Measurements from ENCODE around the gene NOSTRIN. TPM values are rescaled to one million over a fixed set of nuclear protein-coding genes. Genes with fewer than 3 reads are reported as not detected.
"Not testable (repeated sequence)": the region's sequence is repeated elsewhere in the genome, so short reads cannot be mapped to it uniquely, and the experiment has no call there.

NOSTRIN gene
- total RNA-seq, 1 donor from 2014 or later, result not detected

DNA sequence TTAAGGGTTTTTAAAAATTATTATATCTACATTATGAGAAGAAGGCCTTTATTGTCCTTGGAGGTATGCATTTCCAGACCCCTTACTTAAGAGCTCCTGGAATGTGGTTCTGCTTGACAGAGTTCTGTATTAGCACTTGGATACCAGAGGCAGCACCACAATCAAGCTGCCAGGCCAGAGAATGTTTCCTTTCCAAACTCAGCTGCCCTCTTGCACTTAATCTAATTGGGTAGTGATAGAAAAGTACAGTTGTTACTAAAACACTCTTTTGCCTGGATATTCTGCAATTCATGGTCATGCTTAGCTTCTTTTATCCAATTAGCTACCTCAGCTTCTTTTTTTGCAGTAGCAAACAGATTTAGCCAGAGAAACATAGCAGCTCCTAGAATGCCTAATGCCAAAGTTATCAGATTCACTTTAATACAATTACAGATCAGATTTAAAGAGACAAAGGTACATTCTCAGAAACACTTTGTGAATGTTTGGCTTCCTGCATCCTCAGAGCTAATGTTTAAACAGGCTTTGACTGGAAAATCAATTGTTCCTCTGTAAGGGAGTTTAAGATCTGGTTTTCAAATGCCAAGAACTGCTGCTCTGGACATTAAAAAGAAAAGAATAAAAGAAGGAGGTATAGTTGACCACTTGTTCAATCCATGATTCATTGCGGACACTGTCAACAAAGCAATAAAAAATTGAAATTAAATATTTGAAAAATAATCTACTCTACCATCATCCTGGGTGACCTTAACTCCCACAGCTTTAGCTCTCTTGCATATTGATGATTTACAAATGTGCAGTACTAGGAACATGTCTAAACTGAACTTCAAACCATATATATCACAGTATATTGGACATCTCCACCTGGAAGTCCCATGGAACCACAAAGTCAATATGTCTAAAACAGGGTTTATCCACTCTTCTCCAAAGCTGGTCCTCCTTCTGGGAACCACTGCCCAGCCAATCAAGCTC lies 12.8 kb downstream of the NOSTRIN start:
- intact Hi-C loops (cut with micrococcal nuclease), result no loop called here

DNA sequence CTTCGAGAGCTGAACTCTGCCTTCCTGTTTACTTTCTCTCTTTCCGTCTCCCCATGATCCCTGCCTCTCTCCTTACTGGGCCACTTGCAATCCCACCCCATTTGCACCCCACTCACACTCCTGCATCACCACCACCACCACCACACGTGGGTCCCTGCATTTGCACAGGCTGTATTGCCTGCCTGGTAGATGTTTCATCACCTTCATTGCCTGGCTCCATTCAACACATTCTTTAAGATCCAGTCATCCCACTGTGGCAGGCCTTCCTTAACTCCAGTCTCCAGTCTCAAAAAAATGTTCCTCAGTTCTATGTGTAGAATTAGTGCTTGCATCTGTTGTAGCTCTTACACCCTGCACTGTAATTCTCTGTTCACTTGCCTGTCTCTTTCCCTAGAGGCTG lies 13.9 kb downstream of the NOSTRIN start:
- intact Hi-C loops (cut with micrococcal nuclease), result no loop called here

DNA sequence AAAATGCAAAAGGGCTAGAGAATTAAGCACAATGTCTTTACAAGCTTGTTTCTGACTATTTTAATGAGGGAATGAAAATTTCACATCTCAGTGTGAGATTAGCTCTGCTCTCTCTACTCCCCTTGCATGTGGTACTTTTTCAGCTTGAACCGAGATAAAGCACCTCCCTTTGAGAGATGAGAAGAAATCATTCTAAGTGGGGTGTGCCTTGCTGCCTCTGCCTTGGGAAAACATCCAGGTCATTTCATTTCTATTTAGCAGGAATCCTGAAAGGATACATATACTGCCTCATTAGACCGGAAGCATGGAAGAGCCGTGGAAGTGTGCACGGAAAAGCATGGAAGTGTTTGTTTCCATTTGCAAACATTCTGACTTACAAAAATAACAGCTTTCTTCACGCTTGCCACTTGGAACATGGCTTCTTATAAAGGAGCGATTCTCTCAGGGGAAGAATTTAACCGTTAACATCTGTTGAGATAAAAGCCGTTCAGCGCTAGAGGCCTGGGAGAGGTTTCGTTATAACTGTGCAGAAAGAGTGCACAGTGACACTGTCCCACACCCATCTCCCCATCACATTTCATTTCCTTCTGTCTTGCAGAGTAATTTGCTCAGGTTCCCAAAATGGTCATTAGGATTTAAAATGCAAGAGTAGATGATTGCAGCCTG lies 16.7 kb downstream of the NOSTRIN start:
- intact Hi-C loops (cut with micrococcal nuclease), result no loop called here

DNA sequence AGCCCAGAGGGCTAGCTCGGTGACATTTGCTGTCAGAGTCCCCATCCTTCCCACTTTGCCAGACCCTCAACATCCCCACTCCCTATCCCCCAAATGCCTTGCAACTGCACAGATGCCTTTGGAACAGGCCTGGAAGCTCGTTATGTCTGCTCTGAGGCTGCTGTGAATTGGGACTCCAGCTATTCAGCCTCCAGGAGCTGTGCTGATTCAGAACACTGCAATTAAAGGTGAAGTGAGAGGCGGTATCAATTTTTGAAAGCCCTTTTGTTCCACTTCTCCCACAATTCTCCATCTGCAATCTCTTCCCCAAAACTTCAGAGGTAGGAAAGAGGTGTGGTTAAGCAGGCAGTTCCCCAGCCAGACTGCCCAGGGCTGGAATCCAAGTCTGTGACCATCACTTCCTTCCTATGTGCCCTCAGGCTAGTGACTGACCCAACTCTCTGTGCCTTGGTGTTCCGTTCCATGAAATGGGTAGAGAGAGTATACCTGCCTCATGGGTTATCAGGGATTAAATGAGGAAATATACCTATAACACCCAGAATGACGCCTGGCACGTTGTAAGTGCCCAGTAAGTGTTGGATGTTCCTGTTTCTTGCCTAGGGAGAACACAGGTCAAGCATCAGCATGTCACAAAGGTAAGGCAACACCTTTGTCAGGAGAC lies 17.5 kb downstream of the NOSTRIN start:
- intact Hi-C loops (cut with micrococcal nuclease), result no loop called here

DNA sequence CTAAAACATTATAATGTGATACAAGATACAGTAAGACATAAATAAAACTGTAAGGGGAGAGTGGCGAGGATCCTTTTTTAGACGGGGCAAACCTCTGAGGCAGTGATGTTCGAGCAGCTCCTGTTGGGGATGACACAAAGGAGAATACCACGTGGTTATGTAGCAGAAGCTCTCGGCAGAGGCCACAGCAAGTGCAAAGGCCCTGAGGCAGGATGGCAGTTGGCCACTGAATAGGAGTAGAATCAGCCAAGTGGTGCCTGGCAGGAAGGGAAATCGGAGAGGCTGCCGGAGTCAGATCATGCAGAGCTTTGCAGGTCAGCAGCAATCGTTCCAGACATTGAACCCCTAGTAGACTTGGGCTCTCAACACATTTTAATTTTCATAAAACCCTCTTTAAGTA lies 19.1 kb downstream of the NOSTRIN start:
- intact Hi-C loops (cut with micrococcal nuclease), result no loop called here

DNA sequence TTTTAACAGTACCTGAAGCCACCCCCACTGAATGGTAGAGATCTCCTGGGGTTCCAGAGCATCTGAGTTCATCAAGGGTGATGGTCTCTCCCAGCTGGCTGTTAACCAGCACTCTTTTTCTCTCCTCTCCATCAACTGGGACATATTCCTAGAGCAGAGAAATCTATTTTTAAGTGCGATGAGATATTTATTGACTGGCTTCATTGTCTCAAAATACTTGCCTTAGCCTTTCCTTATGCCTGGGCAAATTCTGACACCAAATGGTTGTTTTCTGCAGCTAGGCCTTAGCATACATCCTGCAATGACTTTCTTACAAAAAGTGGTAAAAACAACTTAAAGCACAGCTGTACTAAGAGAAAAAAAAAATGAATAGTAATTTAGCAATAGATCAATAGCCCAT lies 19.6 kb downstream of the NOSTRIN start:
- intact Hi-C loops (cut with micrococcal nuclease), result no loop called here

DNA sequence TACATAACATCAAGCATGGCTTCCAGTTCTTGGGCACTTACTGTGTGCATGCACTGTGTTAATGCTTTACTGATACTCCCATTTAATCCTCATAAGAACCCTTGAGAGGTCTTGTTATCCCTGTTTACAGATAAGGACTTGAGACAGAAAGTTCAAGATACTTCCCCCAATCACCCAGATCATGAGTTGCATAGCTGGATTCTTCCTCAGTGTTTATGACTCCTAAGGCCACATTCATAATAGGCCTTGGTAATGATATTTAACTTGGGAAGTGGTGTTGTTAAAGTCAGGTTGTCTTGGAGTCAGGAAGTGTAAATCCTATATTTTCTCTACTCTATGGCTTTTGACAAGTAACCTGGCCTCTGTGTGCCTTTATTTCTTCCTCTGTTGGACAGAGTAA lies 22.7 kb downstream of the NOSTRIN start:
- intact Hi-C loops (cut with micrococcal nuclease), result no loop called here

DNA sequence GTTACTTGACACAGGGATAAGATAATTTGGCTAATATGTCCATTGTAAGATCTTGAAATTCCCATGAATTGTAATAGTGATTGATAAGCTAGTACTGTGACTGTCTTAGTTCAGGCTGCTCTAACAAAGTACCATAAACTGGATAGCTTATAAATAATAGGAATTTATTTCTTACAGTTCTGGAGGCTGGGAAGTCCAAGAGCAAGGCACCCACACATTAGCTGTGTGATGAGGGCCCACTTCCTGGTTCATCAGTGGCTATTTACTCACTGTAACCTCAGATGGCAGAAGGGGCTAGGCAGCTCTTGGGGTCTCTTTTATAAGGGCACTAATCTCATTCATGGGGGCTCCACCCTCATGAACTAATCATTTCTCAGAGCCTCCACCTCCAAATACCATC lies 28.5 kb downstream of the NOSTRIN start:
- intact Hi-C loops (cut with micrococcal nuclease), result no loop called here

DNA sequence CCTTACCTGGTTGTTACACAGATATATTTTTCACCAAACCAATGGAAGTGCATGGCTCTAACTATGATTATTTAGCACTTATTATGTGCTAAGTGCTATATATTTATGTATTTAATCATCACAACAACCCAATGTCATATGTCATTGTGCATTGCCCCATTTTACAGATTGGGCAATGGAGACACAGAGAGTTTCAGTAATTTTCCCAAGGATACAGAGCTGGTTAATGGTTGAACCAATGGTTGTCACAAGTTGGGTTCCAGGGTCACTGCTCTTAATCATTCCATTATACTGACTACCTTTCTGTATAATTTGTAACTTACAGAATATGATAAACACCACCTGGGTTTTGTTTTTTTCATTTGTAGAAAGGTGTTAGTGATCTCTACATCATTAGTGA lies 29.2 kb downstream of the NOSTRIN start:
- intact Hi-C loops (cut with micrococcal nuclease), result no loop called here

DNA sequence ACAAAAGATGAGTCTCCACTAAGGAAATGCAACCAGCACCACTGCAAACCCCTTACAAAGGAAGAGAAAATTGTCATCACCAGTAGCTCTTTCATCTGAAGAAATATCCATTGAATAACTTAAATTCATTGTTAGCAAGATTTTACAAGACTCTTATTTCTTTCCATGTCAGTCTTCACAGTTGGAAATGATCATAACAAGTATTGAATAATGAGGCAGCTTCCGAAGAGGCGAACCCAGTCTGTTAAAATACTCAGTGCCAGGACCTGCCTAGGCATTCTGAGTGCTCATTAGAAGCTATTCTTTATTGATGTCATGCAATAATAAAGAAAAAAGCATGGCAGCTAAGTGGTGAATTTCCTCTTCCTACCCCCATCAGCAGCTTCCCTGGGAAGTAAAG lies 33.5 kb downstream of the NOSTRIN start:
- intact Hi-C loops (cut with micrococcal nuclease), result no loop called here

DNA sequence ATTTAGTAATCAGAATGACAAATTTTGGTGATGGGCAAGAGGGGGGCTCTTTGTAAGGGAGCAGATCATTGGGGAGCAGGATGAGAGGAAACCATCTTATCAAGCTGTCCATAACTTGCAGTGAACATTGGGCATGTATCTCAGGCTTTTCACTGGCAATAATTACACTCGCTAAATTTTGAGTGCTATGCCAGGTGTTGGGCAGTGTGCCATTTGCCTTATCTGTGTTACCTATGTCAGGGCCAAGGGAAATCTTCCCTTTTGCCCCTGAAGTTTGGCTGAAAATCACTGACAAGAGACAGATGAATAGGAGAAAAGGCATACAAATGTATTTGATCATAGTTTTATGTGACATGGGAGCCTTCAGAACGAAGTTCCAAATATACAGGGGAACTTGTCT lies 39.0 kb downstream of the NOSTRIN start:
- intact Hi-C loops (cut with micrococcal nuclease), result no loop called here

DNA sequence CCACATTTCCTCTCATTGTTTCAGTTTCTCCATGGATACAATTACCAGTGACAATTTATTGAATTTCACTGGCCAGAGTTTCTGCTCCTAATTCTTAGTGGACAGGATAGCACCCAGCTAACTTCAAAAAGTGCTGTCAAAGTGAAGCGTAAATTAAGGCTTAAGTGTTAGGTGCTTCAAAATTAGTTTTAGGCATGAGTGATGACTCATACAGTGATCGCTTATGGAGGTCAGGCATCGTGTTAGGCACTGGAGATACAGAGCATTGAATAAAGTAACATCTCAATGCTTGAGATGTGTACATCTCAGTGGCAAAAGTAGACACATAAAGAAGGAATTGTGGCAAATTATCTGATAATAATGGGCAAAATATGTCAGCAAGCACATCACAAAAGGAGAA lies 40.8 kb downstream of the NOSTRIN start:
- intact Hi-C loops (cut with micrococcal nuclease), result no loop called here

DNA sequence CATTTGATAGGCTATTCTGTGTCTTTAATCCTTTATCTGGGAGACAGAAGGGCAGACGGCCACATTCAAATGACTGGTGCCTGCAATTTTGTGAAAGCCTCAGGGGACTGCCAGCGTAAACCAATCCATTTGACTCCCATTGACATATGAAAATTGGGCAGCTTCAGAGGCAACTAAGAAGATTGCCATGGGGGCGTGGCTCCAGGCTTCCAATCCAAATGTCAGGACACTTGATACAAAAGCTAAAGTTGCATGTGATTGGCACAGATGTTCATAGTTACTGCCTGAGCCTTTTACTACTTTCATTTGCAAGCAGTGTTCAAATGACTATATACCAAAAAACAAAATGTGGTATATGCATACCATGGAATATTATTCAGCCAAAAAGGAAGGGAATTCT lies 45.8 kb downstream of the NOSTRIN start:
- intact Hi-C loops (cut with micrococcal nuclease), result no loop called here

DNA sequence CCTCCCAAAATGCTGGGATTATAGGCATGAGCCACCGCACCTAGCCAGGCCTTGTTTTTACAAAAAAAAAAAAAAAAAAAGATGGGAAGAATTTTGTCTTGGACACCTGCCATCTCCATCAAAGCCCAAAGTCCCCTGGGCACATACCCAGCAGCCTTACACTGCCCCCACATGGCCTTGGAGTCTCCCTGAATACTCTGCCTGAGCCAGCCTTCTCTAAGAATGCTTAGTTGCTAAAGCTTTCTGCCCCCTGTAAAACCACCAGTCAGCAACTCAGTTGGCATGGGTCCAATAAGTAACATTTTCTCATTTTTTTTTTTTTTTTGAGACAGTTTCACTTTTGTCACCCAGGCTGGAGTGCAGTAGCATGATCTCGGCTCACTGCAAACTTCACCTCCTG lies 47.2 kb downstream of the NOSTRIN start:
- intact Hi-C loops (cut with micrococcal nuclease), result no loop called here

DNA sequence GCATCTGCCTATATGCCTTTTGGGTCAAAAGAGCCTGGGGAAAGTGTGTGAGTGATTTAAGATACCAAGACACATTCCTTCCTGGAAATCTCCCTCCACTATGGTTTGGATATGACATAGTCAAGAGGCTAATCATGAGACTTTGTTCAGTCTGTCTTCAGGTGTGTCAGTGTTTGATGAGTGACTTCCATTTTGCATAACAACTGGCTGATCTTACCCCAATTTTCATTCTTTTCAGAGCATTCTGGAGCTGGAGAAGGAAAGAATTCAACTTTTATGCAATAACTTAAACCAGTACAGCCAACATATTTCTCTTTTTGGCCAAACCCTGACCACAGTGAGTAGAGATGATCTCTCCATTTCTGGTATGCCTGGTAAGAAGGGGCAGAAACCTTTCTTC lies 48.4 kb downstream of the NOSTRIN start:
- intact Hi-C loops (cut with micrococcal nuclease), result no loop called here

DNA sequence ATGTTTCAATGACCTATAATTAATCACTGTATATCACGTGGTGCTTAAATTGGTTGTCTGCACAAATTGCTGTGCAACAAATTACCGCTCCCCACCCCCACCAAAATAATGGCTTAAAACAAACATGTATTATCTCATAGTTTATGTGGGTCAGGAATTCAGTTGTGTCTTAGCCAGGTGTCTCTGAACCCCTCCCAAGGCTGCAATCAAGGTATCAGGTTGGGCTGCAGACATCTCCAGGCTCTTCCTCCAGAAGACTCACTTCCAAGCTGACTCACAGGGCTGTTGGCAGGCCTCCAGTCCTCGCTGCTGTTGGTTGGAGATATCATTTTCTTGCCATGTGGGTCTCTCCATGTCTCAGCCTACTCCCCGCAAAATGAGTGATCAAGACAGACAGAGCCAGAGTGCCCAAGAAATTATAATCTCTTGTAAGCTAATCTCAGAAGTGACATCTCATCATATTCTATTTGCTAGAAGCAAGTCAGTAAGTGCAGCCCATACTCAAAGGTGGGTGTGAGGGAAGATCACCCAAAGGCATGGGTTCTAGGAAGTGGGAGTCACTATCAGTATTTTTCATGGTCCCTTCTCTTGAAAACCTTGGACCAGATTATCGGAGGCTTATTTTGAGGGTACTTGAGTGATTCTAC lies 49.4 kb downstream of the NOSTRIN start:
- intact Hi-C loops (cut with micrococcal nuclease), result no loop called here

DNA sequence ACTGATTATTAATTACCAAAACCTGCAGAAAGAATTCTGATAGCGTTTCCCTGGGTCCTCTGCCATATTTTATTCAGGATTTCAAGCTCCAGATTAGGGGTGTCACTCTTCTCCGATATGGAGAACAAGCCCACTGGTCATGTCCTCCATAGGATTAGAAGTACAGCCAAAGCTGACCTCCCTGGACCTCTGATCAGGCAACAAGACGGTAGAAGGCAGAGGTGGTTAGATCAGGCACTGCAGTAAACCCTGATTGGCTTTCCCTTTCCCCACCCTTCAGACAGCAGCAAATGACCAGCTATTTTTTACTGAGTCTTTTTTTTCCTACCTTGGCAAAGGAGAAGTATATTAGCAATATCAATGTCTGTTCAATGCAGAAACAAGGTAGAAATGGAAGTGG lies 50.0 kb downstream of the NOSTRIN start:
- intact Hi-C loops (cut with micrococcal nuclease), result no loop called here

DNA sequence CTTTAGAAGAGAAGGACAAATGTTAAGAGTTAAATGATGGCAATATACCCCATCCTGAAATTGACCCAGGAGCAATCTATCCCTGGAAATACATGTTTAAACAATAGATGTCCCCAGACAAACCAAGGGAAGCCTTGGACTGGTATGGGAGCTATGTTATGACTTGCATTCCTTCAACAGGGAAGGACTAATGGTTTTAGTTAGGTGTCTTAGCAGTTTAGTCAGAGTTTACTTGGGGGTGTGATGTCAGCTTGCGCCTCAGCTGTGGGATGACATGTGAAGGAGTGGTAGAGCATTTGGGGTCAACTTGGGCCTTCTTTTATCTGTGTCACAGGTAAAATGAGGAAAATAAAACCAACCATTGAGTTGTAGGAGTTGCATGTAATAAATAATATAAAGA lies 51.0 kb downstream of the NOSTRIN start:
- intact Hi-C loops (cut with micrococcal nuclease), result no loop called here

DNA sequence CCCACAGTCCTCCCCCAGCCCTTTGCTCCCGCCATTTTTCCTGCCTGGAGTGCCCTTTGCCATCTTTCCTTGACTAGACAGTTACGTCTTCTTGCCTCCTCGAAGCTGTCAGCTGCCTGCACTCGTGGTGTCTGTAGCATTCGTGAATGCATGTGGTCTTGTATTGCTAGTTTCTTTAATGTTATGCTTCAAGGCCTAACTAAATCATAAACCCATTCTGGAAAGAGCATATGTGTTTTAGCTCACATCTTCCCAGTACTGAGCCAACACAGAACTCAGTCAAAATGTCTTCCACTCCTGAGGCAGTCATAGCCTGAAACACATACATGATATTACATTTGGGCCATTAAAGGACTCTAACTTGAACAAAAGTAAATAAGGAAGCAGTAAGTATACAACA lies 52.2 kb downstream of the NOSTRIN start:
- intact Hi-C loops (cut with micrococcal nuclease), result no loop called here

DNA sequence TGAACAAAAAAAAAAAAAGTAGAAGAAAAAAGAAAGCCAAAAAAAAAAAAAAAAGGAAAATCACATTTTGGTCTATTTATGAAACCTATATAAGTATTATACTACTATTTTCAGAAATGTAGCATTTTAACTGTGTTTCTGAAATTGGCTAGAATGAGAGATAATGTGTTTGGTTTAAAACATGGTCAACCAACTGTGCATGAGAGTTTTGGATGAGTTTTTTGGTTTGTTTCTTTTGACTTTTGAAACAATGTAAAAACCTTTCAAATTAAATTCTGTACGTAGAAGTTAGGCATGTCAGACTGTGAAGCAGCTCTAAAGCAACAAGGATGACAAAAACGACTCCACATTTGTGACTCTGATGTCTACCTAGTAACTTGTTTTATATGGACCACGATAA lies 53.2 kb downstream of the NOSTRIN start:
- intact Hi-C loops (cut with micrococcal nuclease), result no loop called here

DNA sequence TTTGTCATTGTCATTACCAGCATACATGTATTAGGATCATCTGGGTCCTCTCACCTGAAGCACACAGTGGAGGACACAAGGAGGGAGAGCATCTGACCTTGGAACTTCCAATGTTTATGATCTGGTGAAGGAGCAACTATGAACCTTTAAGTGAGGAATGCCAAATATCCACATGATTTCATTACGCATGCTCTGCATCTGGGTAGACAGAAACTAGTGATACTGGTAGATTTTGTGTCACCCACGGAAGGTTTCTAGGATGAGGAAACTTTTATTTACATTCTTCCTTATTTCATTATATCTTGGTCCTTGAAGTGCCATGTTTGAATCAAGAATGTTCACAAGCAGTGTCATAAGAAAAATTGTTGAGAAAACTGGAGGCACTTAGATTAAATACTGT lies 55.7 kb downstream of the NOSTRIN start:
- intact Hi-C loops (cut with micrococcal nuclease), result no loop called here

DNA sequence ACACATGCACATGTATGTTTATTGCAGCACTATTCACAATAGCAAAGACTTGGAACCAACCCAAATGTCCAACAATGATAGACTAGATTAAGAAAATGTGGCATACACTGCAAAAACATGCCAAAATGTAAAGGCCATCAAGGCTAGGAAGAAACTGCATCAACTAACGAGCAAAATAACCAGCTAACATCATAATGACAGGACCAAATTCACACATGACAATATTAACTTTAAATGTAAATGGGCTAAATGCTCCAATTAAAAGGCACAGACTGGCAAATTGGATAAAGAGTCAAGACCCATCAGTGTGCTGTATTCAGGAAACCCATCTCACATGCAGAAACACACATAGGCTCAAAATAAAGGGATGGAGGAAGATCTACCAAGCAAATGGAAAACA lies 64.7 kb downstream of the NOSTRIN start:
- intact Hi-C loops (cut with micrococcal nuclease), result not testable (repeated sequence)

Measured in T-helper 1 cell treated with Interleukin-12 subunit alpha and Interleukin-12 subunit beta and Interleukin-4 antibody, amounts not matched to agents 30 ng/mL and 1 ng/mL, for 36 hours (primary cell).